Fibroblast of skin of right quadriceps (primary cell): ENCODE results near the gene MEA1.

Source experiments
- DNase-seq: peaks from one replicate; pipeline ENCODE4 v3.0.0-alpha.2; 2013

The MEA1 gene

DNA sequence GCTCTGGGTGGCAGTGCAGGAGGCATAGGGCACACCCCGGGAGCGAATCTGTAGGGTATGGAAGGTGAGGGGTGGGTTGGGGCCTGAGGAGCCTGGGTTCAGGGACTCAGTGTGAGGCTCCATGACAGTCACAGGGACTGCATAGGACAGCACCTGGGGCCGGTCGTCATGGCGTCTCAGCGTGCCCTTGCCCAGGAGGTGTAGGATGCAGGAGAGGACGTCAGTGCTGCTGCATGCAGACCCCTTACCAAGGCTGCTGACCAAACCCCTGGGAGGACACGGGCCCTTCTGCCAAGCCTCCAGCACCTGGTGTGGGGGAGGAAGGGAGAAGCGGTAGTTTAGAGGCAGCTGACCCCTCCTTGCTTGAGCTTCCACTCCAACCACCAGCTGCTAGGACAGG, 24.0 kb upstream of the MEA1 start:
- DNase-seq, result no peak

DNA sequence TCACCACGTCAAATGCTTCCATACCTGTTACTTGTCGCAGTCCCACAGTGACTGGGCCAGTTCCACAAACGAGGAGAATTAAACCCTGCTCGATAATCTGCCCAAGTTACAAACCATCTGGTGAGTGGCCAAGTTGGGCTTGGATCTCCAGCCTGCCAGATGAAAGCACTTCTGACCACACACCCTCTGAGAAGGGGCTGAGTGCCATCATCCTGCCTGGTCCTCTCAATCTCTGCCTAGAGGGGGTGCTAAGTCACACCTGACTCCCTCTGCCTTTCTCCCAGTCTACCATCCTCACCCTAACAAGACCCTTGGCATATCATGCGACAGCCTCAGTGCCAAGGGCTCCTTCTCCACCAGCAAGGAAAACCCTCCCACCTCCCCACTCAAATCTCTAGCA, 23.5 kb upstream of the MEA1 start:
- no peak for DNase-seq

DNA sequence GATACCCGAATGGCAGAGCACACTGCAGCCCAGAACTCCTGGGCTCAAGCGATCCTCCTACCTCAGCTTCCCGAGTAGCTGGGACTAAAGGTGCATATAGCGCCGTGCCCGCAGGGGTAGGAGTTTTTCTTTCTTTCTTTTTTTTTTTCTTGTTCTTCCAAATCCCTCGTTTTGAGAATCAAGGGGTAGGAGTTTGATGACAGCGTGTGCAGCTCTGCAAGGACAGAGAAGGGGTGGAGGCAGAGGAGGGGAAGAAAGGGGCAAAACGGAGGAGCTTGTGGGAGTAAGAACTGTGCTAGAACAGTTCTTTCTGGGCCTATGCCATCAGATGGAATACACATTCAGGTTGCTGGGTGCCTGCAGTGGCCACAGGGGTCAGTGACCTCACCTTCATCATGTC, 23.0 kb upstream of the MEA1 start:
- no peak for DNase-seq

DNA sequence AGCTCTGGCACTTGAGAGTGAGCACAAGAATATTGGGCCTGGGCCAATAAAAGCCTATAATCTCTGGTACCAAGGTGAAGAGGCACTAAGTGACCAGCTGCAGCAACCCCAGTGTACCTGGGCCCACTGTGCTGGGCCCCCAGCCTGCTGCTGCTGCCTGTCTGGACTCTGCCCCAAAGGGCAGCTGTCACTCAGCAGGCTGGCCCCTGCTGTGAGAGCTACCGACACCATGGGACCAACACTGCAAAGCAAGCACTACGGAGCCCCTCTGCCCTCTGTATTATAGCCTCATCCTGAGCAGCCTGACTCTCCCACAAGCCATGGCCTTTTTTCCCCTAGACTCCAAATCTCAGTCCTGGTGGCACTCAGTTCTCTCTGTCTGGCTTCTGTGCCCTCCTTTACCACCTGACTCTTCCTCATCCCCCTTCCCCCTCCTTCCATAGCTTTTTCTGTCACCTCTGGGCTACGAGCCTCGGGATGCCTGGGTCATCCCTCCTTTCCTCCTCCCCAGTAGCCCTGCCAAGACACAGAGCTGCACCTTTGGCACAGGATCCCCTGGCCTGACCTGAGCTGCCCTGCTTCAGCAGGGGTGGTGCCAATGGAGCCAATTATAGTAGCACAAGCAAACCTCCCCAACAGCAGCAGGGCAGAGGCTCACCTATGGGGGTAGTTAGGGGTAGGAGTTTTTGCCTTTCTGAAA, 21.9 kb upstream of the MEA1 start:
- DNase-seq, result no peak

DNA sequence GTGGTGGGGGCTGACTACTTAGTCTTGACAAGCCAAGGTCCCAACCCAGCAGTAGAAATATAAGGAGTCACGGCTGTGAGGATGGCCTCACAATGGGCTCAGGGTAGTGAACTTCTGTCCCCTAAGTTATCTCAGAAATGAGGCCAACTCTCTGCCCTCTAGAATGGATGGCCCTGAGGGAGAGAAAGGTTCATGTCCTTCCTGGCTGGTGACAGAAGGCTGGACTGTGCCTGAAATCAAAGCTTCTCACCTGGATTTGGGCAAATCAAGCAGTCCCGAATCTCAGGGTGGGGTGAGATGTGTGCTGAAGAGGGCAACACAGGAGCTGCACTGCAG, 20.4 kb upstream of the MEA1 start:
- no peak for DNase-seq

DNA sequence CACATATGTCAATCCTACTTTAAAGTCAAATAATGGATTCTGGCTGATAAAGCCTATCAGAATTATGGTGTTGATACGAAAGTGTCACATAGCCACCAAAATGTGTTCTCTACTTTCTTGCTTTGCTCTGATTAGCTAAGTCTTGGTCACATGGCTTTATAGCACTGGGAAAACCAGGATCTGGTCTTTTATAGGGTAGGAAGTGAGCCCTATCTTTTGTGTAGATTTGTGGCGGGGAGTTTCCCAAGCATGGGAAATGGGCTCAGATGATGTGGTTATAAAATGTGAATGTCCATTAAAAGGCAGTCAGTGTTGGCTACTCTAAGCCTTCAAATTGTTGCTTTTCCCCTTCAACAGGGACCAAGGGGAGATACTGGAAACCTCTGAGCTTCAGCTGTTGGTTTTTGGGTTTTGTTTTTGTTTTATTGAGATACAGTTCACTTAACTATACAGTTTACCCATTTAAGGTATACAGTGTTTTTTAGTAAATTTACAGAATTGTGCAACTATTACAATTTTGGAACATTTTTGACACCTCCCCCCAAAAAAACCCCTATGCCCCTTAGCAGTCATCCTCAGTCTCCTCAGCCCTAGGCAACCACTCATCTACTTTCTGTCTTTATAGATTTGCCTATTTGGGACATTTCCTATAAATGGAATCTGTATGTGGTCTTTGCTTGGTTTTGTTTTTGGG, 19.9 kb upstream of the MEA1 start:
- no peak for DNase-seq

DNA sequence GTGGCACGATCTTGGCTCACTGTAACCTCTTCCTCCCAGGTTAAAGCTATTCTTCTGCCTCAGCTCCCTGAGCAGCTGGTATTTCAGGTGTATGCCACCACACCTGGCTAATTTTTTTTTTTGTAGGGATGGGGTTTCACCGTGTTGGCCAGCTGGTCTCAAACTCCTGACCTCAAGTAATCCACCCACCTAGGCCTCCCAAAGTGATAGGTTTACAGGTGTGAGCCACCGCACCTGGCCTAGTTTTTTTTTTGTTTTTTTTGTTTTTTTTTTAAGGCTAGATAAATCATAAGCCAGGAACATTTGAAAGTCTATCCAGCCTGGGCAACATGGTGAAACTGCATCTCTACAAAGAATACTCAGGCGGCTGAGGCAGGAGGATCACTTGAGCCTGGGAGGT, 18.6 kb upstream of the MEA1 start:
- no peak for DNase-seq

DNA sequence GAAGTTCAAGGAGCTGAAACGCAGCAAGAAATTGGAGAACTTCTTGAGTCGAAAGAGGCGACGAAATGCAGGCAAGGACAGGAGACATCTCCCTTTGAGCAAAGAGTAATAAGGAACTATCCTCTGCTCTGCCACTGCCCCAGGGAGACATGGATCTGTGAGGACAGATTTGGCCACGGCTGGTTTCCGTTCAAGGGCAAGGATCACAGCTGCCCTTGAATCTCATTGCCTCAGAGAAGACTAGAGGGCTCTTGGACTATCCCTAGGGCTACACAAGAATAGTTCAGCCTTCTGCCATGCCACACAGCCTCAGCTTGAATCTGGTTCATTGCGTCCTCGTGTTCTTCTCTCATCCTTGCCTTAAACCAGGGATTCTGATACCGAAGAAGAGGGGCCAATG, 15.4 kb upstream of the MEA1 start:
- no peak for DNase-seq

DNA sequence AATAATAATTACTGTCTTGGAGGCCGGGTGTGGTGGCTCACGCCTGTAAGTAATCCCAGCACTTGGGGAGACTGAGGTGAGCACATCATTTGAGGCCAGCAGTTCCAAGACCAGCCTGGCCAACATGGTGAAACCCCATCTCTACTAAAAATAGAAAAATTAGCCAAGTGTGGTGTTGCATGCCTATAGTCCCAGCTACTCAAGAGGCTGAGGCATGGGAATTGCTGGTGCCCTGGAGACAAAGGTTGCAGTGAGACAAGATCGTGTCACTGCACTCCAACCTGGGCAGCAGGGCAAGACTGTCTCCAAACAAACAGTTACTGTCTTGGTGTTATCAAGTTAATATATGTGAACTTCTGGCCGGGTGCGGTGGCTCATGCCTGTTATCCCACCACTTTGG, 12.6 kb upstream of the MEA1 start:
- DNase-seq, result no peak

DNA sequence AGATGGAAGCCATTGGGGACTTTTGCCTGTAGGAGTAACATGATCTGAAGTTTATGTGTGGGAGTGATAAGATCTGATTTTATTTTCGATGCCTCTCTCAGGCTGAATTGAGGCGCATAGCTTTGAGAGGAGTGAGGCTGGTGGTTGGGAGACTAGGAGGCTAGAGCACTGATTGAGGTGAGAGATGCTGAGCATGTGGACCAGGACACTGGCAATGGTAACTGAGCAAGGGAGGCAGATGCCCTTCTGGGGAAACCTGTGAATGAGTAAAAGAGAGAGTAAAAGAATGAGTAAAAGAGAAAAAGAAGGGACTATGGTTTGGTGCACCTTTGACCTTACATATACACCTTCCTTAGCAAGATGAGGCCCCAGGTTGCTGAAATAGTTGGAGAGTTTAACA, 10.7 kb upstream of the MEA1 start:
- DNase-seq, result no peak

DNA sequence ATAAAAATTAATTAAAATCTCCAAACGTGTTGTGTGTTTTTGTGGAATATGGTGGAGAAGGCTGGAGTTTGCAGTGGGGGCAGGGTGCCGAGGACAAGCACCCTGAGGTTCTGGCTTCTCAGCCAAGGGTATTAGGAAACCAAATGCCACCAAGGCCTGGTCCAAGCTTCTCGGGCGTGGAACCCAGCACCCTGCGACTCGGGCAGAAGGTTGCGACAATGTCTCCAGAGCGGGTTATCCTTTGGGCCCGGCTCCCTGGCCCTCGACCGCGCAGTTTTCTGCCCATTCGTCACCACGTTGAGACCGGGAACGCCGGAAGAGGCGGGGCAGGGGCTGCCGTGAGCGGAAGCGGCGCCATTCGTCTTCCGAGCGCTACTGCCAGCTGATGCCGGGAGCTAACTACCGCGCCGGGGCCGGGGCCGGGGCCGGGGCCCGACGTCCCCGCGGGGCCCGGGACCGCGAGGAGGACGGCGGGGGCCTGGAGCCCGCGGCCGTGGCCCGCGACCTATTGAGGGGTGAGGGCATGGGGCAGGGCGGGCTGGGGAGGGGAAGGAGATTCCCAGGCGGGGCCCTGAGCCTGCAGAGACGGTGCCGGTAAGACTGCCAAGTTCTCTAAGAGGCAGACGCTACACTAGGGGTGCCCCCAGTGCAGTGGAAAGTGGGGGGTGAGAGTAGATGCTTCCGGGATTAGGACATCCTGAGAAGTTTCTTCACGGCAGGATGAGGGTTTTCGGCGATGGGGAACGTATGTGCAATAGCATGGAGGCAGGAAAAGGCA, 7.7 kb upstream of the MEA1 start, which contains the start of gene RRP36:
Gene RRP36, plus strand, starts transcription at position 354 of the 778 bp plus-strand sequence. Its CDS starts 32 bp downstream, at position 386.
- DNase-seq, result peak; percentile 65

DNA sequence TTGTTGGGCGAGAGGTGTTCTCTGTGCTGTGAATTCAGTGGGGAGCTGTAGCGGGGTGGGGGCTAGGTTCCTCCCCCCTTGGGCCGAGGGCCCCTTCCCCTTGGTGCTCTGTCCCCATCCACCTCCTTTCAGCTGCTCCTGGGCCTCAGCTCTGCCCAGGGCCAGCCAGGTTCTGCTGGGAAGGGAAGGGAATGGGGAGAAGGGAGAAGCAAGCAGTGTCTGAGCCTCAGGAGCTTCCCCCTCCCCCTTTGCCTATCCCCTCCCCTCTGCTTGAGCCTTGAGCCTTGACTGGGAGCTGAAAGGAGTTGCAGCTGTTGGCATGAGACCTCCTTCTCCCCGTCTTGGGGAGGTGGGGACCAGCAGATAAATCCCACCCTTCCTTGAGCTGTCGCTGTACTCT, 7.1 kb upstream of the MEA1 start:
- no peak for DNase-seq

DNA sequence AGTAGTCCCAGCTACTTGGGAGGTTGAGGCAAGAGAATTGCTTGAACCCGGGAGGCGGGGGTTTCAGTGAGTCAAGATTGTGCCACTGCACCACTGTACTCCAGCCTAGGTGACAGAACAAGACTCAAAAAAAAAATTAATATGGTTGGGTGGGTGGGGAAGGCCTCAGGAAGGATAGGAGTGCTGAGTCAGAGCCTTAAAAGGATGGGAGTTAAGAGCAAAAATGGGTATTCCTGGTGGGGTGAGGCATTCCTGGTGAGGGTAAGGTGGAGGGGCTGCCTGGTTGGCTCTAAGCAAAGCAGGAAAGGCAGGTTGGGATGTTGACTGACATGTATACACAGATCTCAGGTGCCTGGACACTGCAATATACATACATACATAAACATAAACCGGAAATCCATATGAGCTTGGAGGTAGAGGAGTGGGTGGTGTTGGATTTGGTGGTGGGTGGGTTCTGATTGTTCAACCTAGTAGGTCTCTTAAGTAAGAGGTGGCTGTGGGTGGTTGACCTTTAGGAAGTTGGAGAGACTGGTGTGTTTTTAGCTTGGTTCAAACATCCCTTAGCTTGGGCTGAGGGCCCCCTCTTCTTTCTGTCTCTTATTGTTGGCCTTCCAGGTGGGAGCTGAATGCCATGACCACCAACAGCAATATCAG, 6.4 kb upstream of the MEA1 start:
- no peak for DNase-seq

DNA sequence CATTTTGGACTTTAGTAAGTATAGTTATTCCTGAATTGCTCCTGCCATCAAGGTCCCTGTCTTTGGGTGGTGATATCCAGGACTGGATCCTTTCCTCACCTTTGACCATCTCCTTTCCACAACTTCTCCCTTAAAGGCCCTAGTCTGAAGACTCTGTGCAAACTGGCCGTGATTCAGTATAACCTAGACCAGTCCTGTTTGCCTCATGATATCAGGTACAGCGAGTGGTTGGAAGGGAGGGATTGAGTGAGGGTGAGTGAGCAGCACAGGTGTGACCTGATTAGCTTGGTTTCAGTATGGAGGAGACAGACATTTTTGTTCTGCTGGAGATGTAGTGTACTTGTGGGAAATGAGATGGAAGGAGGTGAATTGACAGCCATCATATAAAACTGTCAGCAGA, 5.4 kb upstream of the MEA1 start:
- no peak for DNase-seq

DNA sequence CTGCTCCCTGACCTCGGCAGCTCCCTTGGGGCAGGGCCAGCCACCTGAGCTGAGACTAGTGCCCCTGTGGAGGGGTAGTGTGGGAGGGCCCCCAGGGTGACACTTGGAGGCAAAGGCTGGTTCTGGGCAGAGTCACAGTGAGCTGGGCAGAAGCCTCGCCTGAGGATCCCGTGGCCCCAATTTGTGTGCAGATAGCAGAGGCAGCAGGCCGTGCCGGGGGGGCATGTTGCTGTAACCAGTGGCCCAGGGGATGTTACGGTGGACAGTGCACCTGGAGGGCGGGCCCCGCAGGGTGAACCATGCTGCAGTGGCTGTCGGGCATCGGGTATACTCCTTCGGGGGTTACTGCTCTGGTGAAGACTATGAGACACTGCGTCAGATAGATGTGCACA, 3.2 kb upstream of the MEA1 start:
- DNase-seq, result no peak

DNA sequence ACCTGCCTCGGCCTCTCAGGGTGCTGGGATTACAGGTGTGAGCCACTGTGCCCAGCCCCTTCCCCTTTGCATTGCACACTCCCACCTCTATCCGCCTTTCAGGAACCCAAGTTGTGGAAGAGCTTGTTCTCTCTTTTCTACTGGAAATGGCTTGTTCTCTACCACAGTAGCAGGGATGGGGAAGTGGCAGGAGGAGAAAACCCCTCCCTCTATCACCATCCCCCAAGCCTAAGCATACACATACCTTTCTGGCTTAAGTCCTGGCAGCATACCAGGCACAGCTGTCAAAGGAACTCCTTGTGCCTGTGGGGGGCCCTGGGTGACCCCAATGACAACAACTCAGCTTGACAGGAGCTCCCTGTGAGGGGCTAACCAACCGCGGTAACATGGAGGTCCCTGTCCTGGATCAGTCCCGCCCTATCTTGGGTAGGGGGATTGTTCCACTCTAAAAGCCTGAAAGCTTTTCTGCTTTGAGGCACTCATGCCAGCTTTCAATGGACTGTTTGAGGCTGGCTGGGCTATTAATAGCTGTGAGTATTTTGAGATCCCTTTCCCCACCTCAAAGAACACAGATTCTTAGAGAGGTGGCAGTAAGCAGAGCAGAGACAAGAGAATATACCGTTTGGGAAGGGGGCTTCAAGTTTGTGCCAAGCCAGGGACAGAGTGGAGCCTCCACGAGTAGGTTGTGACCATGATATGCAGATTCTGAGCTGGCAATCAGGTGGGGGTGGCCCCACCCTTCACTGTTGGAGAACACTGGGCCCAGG, 2.6 kb upstream of the MEA1 start:
- DNase-seq, result no peak

DNA sequence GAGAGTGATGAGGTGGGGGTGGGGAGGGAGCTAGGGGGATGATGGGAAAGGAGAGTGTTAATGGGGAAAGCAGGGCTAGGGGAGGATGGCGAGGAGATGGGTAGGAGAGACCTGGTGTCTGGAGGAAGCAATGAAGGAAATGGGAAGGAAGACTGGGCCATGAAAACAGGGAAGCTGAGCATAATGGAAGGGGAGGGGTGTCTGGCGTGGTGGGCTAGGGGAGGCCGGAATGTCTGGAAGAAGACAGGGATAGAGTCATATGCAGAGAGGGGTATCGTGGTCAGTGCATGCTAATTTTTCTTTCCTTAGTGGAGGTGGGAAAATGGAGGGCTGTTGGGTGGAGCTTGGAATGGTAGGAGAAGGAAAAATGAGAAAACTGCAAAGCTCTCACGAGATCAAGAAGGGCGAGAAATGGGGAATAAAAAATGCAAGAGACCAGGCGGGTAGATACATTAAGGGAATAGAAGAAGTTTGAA, 726 bp upstream of the MEA1 start:
- DNase-seq, result peak; percentile 25

DNA sequence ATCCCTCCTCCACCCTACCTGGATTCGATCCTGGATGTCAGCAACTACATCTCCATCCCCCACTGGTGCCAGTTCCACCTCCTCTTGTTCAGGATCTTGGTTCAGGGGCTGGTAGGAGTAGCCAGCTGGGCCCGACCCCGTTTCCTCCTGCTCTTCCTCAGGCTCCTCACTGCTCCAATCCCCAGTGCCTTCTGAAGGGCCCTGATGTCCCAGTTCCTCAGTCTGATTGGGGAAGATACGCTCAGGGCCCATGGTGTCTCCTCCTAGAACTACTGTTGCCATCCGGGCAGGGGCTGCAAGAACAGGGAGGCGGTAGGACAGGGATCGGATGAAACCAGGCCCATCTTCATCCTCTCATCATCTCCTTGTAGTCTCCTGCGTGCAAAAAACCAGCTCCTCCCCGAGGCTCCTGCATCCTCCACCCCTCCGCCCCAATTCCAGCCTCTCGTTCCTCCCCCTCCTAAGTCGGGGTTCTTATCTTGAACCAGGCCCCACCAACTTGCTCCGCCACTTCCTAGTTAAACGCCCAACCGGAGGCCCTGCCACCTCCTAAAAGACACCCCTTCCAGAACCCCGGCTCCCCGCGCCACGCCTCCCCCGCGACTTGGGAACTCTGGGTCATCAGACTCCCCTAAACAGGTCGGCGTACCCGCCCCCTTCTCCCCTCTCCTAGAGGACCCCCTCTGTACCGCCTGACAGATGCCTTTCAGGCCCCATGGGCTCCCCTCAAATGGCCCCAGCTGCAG, 476 bp downstream of the MEA1 start:
- DNase-seq, result peak; percentile 15

DNA sequence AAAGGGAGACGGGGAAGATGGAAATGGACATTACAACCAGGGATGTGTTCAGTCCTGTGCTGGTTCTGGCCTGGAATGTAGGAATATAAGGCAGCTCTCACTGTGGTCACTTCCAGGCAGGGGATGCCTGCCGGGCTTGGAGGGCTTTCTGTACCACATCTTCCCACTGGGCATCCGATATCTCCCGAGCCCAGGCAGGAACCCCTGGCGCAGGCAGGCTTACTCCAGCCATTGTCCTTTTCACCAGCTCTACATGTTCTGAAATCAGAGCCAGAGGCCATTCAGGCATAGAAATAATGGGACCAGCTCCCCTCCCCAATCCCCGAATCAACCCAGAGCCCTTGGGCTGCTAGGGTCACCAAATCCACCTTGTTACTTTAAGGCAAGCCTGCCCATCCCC, 1.4 kb downstream of the MEA1 start:
- no peak for DNase-seq

DNA sequence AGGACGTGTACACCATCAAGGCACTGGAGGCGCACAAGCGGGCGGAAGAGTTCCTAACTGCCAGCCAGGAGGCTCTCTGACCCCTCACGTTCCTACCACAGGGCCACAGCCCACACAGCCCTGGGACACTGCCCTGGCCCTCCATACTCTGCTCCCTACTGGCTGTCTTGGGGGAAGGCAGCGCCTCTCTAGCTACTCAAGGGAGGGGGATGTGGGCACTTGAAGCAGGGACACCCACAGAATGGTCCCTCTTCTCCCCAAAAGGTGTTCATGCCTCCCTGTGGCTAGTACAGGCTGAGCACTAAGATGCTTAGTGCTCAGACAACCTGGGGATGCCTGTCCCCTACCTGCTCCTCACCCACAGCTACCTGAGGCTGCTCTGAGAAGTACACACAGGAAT, 2.5 kb downstream of the MEA1 start:
- no peak for DNase-seq

DNA sequence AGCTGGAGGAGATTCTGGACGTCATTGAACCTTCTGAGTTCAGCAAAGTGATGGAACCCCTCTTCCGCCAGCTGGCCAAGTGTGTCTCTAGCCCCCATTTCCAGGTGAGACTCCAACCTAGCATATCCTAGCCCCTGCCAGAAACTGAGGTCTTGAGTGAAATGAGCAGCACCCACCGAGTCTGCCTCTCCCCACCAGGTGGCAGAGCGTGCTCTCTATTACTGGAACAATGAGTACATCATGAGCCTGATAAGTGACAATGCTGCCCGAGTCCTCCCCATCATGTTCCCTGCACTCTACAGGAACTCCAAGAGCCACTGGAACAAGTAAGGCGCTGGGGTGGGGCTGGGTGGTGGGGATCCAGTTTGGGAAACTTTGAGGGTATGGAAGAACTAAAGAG, 4.6 kb downstream of the MEA1 start:
- DNase-seq, result no peak

DNA sequence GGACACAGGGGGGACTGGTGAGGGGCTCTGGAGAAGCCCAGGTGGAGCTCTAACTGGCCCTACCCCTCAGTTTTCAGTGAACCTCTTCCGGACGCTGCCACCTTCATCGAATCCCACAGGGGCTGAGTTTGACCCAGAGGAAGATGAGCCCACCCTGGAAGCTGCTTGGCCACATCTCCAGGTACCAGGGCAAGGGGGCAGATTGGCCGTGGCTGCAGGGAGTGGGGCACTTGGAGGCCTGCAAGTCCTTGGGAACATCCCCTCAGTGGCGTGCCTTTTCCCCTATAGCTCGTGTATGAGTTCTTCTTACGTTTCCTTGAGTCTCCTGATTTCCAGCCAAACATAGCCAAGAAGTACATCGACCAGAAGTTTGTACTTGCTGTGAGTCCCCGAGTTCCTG, 6.6 kb downstream of the MEA1 start:
- DNase-seq, result no peak
